Osteoblast (primary cell): ENCODE measurements around the gene CTDSP1. TPM values are rescaled to one million over a fixed set of nuclear protein-coding genes. Genes with fewer than 3 reads are reported as not detected.

Source experiments
- DNase-seq: peaks from one replicate; pipeline ENCODE4 v3.0.0; 2011; ENCODE audit warnings: low spot score, mixed read lengths; ENCODE audit not compliant: insufficient read length; ENCODE audit errors: missing footprints
- H2AFZ ChIP-seq: 2 replicates; pipeline ENCODE4 v1.6.0; 2011; ENCODE audit warnings: mild to moderate bottlenecking, low read length
- H3K27ac ChIP-seq: 2 replicates; pipeline ENCODE4 v1.5.1; 2011; ENCODE audit warnings: mild to moderate bottlenecking, low read depth, low read length, moderate library complexity
- H3K27me3 ChIP-seq: 2 replicates; pipeline ENCODE4 v1.6.0; 2012; ENCODE audit warnings: mild to moderate bottlenecking, control low read depth, inconsistent platforms, low read length, moderate library complexity; ENCODE audit not compliant: insufficient read depth
- H3K36me3 ChIP-seq: 2 replicates; pipeline ENCODE4 v1.5.1; 2011; ENCODE audit warnings: mild to moderate bottlenecking, low read length, control low read depth, moderate library complexity; ENCODE audit not compliant: insufficient read depth
- H3K4me1 ChIP-seq: 2 replicates; pipeline ENCODE4 v1.5.1; 2011; ENCODE audit warnings: mild to moderate bottlenecking, low read length, control low read depth, moderate library complexity; ENCODE audit not compliant: insufficient read depth
- H3K4me2 ChIP-seq: 2 replicates; pipeline ENCODE4 v1.6.0; 2011; ENCODE audit warnings: mild to moderate bottlenecking, low read length; ENCODE audit not compliant: insufficient read depth
- H3K4me3 ChIP-seq: fragments of 200-600 bp; sonication (generic); 3 replicates; pipeline ENCODE4 v1.5.1; 2012; ENCODE audit warnings: mild to moderate bottlenecking, low read length, inconsistent platforms; ENCODE audit not compliant: insufficient read depth
- H3K79me2 ChIP-seq: 2 replicates; pipeline ENCODE4 v1.6.0; 2012; ENCODE audit warnings: mild to moderate bottlenecking, low read length, control low read depth, inconsistent platforms; ENCODE audit not compliant: insufficient read depth
- H3K9me3 ChIP-seq: 2 replicates; pipeline ENCODE4 v1.5.1; 2011; ENCODE audit warnings: low read depth, low read length, control low read depth
- H4K20me1 ChIP-seq: 2 replicates; pipeline ENCODE4 v1.6.0; 2012; ENCODE audit warnings: mild to moderate bottlenecking, low read length, control low read depth; ENCODE audit not compliant: insufficient read depth
- total RNA-seq: library from RNA; depleted of rRNA; stranded (reverse); fragments of >200 nt; gene quantifications from 2 replicates; pipeline ENCODE4 v1.2.3, GENCODE V29; 2012
- TF ChIP-seq, protein P1 (sequence below): IDR thresholded peaks from 2 replicates; pipeline ENCODE4 v1.5.1; 2011; ENCODE audit warnings: mild to moderate bottlenecking, low read depth, low read length, moderate library complexity; ENCODE audit errors: extremely low read depth

The CTDSP1 gene
- total RNA-seq, 1 donor: 71.7 TPM

GRCh38 chr2:218437969-218438368 lies 38.3 kb downstream of the CTDSP1 start:
- Histone ChIP-seq H2AFZ (no peak overlapping the region), H3K27me3 (no peaks in the 10 kb centered on the region), H3K4me3 (no peak overlapping the region), H3K4me2 (no peak overlapping the region), H3K4me1 (no peaks in the 10 kb centered on the region), H3K9me3 (no peaks in the 10 kb centered on the region), H3K27ac (no peak overlapping the region), H3K36me3 (no peaks in the 10 kb centered on the region), H3K79me2 (no peaks in the 10 kb centered on the region), H4K20me1 (no peaks in the 10 kb centered on the region)
- TF ChIP-seq, protein P1, sequence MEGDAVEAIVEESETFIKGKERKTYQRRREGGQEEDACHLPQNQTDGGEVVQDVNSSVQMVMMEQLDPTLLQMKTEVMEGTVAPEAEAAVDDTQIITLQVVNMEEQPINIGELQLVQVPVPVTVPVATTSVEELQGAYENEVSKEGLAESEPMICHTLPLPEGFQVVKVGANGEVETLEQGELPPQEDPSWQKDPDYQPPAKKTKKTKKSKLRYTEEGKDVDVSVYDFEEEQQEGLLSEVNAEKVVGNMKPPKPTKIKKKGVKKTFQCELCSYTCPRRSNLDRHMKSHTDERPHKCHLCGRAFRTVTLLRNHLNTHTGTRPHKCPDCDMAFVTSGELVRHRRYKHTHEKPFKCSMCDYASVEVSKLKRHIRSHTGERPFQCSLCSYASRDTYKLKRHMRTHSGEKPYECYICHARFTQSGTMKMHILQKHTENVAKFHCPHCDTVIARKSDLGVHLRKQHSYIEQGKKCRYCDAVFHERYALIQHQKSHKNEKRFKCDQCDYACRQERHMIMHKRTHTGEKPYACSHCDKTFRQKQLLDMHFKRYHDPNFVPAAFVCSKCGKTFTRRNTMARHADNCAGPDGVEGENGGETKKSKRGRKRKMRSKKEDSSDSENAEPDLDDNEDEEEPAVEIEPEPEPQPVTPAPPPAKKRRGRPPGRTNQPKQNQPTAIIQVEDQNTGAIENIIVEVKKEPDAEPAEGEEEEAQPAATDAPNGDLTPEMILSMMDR: no peak
- peak; percentile 8 for DNase-seq

DNA sequence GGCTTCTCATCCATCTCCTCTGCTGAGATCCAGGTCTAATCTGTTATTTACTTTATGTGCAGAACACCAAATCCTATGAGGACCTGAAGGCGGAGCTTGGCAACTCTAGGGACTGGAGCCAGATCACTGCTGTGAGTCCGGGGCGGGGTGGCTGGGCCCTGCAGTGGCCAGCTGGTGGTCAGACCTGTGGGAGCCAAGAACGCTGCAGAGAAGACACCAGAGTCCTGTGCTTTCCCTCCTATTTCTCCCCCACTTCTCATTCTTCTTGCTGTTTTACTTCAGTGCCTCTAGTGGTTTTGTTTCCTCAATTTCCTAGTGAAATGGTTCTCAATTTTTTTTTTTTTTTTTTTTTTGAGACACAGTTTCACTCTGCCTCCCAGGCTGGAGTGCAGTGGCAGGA lies 38.9 kb downstream of the CTDSP1 start:
- TF ChIP-seq, protein P1: no peak
- no peak overlapping the region for H2AFZ ChIP-seq
- H3K27me3 ChIP-seq: no peaks in the 10 kb centered on the region
- no peaks in the 10 kb centered on the region for H3K9me3 ChIP-seq
- H3K79me2 ChIP-seq: no peaks in the 10 kb centered on the region
- no peaks in the 10 kb centered on the region for H4K20me1 ChIP-seq
- no peaks in the 10 kb centered on the region for H3K4me1 ChIP-seq
- H3K36me3 ChIP-seq: no peaks in the 10 kb centered on the region
- H3K4me2 ChIP-seq: no peak overlapping the region
- DNase-seq: peak; percentile 19
- no peak overlapping the region for H3K27ac ChIP-seq
- no peak overlapping the region for H3K4me3 ChIP-seq

DNA sequence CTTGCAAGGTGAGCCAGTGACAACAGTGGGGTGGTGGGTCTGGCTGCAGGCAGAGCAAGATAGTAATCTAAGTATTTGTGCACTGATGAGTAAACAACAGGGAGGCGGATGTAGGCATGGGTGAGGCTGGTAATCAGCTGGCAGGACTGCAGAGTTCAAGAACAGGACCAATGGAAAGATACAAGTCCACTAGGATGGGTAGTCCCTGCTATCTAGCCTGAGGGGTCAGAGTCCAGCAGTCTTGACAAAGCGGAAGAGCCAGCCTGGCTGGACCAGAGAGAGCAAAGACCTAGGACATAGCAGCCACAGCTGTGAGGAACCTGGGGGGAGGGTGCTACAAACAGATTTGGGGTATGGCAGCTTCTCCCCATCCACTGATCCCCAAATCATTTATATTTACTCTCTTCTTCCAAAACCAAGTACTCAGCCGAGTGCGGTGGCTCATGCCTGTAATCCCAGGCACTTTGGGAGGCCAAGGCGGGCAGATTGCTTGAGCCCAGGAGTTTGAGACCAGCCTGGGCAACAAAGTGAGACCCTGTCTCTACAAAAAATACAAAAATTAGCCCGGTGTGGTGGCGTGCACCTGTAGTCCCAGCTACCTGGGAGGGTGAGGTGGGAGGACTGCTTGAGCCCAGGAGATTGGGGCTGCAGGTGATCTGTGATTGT lies 45.2 kb downstream of the CTDSP1 start:
- TF ChIP-seq, protein P1: no peak
- Histone ChIP-seq H3K36me3 (no peaks in the 10 kb centered on the region), H3K27ac (no peak overlapping the region), H3K4me1 (no peaks in the 10 kb centered on the region), H3K4me2 (no peak overlapping the region), H3K4me3 (no peak overlapping the region), H3K9me3 (no peaks in the 10 kb centered on the region), H3K27me3 (no peaks in the 10 kb centered on the region), H2AFZ (no peak overlapping the region), H3K79me2 (no peaks in the 10 kb centered on the region), H4K20me1 (no peaks in the 10 kb centered on the region)
- DNase-seq: no peak

DNA sequence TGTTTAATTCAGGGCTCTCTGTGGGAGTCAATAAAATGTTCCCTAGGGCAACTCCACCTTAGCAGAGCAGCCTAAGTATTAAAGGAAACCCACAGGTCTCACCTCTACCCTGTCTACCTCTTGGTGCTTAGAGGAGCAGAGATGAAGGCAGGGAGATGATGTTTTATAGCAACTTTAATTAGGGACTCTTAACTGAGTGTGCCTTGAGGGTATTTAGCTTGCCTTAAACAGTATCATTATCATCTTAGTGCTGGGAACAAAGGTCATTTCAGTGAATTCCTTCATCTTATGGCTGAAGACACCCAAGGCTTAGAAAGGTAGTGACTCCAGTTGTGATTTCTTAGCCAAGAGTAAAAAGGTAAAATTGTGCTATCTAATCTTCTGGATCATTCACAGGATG lies 45.9 kb downstream of the CTDSP1 start:
- Histone ChIP-seq H3K9me3 (no peaks in the 10 kb centered on the region), H3K79me2 (no peaks in the 10 kb centered on the region), H3K4me3 (no peak overlapping the region), H3K27ac (no peak overlapping the region), H3K4me2 (no peak overlapping the region), H3K4me1 (no peaks in the 10 kb centered on the region), H3K27me3 (no peaks in the 10 kb centered on the region), H4K20me1 (no peaks in the 10 kb centered on the region), H2AFZ (no peak overlapping the region), H3K36me3 (no peaks in the 10 kb centered on the region)
- no peak for DNase-seq
- TF ChIP-seq, protein P1: no peak
